SH-SY5Y (cell line): Measurements from ENCODE around the gene NFAT5.

Source experiments
- GATA2 ChIP-seq: IDR thresholded peaks from 2 replicates; pipeline ENCODE4 v1.6.1; 2011; ENCODE audit warnings: mild to moderate bottlenecking, low read depth, low read length
- GATA3 ChIP-seq: IDR thresholded peaks from 2 replicates; pipeline ENCODE4 v1.6.1; 2011; ENCODE audit warnings: low read depth, mild to moderate bottlenecking, low read length, moderate library complexity

GRCh38 chr16:69747115-69747514, 181.3 kb downstream of the NFAT5 start:
- 0 out of 2 replicates have a peak, but pooled peaks have one; percentile 24 for TF ChIP-seq GATA2
- no peak for TF ChIP-seq GATA3
